ENCODE measurements around the gene MYO1D.
"Not testable (repeated sequence)": the region's sequence is repeated elsewhere in the genome, so short reads cannot be mapped to it uniquely, and the experiment has no call there.

MYO1D gene

DNA sequence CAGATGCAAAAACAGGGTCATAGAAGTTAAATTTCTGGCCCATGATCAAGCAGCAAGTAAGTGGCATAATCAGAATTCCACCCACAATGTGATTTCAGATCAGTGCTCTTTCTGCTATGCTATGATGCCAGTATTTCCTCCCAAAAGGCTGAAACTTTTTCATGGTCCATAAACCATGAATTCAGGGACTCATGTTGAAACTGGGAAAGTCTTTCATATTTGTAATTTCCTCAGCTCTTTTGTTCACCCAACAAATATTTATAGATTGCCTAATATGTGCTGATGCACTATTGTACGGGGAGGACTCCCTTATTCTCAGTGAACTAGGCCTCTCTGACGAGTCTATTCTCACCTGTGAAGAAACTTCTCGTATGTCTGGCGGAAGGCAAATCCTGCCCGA is 156.3 kb downstream of the MYO1D start:
- no peak for DNase-seq

DNA sequence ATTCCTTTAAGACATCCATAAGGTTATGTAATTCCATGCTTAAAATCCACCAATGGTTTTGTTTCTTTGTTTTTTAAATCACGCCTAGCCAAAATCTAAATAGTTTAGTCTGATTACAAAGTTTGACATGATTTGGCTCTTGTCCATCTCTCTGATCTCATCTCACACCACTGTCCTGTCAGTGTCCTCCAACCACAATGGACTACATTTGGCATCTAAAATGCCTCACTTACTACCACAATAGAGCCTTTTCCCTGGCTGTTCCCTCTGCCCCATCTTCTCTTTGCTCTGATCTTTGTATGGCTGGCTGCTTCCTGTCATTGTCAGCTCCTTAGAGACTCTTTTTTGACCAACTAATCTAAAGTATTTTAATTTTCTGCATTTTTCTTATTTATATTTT is 157.2 kb downstream of the MYO1D start:
- DNase-seq, result no peak

DNA sequence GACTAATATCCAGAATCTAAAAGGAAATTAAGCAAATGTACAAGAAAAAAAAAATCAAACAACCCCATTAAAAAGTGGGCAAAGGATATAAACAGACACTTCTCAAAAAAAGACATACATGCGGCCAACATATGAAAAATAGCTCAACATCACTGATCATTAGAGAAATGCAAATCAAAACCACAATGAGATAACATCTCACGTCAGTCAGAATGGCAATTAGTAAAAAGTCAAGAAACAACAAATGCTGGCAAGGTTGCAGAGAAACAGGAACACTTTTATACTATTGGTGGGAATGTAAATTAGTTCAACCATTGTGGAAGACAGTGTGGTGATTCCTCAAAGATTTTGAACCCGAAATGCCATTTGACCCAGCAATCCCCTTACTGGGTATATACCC is 162.0 kb downstream of the MYO1D start:
- not testable (repeated sequence) for DNase-seq

DNA sequence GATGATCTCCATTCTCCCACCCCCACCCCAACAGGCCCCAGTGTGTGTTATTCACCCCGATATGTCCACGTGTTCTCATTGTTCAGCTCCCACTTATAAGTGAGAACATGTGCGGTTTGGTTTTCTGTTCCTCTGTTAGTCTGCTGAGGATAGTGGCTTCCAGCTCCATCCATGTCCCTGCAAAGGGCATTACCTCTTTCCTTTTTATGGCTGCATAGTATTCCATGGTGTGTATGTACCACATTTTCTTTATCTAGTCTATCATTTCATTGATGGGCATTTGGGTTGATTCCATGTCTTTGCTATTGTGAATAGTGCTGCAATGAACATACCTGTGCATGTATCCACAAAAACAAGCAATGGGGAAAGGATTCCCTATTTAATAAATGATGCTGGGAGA is 162.7 kb downstream of the MYO1D start:
- not testable (repeated sequence) for DNase-seq

DNA sequence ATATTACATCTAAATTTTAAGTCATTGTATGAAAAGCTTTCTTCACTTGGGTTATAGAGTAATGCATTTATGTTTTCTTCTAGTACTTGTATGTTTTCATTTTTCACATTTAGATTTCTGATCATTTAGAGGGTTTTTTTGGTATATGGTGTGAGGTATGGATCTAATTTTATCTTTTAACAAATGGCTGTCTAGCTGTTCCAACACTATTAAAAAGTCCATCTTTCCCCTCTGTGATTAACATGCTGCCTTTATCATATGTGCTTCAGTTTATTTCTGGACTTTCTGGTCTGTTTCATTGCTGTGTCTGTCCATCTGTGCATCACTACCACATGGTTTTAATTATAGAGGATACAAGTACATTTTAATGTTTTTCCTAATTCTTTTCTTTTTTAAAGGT is 163.8 kb downstream of the MYO1D start:
- DNase-seq, result no peak

GRCh38 chr17:32709562-32709961 is 167.4 kb downstream of the MYO1D start:
- DNase-seq, result no peak

GRCh38 chr17:32701871-32702270 is 175.1 kb downstream of the MYO1D start:
- DNase-seq, result no peak

DNA sequence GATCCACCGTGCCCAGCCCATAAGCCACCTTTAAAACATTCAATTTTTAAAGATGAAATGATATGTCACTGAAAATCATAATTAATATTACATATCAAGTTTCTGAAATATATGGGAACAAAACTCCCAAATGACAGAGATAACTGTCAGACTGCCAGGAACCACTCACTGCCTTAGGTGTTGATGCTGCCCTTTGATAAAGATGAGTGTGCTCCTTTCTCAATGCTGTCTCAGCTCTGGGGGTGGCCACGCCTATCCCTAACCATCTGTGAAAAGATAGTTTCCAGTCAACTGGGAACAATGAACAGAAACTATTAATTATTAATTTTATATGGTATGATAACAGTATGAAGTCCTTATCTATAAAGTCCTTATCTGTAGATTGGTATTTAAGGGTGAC is 177.7 kb downstream of the MYO1D start:
- DNase-seq, result no peak

- peak; percentile 2 for DNase-seq
Observed at GRCh38 chr17:32697728-32698625, 178.9 kb downstream of the MYO1D start.

GRCh38 chr17:32696426-32696825 is 180.5 kb downstream of the MYO1D start:
- no peak for DNase-seq

DNA sequence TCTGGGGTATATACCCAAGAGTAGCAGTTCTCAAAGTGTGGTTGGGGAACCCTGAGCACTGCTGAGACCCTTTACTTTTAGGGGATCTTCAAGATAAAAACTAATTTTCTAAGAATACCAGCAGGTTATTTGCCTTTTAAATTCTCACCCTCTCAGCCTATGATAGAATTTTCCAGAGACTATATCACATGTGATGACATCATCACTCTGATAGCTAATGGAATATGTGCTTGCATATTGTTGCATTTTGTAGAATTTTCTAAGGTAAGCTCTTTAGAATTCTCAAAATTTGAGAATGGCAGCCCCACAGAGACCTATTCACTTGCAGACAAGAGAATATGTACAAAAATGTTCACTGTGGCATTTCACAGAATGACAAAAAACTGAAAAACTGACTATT is 181.1 kb downstream of the MYO1D start:
- DNase-seq, result no peak

DNA sequence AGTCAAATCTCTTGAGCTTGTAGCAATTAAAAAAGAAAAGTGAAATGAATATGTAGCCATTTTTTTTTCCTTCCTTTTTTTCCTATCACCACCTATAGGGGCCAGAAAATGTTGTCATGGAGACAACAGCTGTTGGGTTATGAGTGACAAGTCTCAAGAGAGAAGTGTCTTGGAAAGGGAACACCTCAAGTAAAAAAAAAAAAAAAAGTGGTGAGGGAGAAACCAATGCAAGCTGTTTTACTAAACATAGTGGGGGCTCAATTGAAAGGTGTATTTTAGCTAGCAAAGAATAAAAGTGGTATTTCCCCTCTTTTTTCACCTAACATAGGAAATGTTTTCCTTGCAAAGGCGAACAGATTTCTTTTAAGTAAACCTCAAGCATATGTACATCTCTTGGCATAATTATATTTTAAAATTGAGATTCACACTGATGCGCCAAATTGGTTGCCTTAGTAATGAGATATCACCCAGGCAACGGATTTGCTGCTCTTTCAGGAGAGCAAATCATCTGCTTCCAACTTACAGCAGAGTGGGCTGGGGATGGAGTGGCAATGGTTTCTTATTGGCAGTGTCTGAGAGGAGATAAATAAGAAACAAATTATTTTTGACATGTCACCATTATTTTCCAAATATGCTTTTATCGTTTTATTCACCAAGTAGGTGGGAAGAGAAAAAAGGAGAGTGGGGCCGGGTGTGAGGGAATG is 183.6 kb downstream of the MYO1D start:
- DNase-seq, result no peak

- DNase-seq, result no peak
Observed at GRCh38 chr17:32692179-32692578, 184.7 kb downstream of the MYO1D start.

GRCh38 chr17:32689348-32689747 is 187.6 kb downstream of the MYO1D start:
- no peak for DNase-seq

DNA sequence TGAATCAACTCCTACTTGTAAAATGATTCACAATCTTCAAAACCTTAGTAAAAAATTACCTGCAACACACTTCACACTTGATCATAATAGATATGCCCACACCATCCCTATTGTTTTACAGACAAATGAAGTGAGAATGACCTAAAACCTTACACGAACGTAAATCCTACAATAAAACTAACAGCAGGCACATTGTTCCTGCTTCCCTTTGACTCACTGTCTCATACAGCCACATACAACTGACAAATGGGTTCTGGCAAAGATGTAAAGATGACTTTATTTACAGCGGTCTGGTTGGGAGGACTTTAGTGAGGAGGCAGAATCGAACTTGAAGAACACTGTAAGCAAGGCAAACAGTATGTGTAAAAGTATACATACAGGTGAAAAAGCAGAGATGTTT is 188.7 kb downstream of the MYO1D start:
- no peak for DNase-seq

DNA sequence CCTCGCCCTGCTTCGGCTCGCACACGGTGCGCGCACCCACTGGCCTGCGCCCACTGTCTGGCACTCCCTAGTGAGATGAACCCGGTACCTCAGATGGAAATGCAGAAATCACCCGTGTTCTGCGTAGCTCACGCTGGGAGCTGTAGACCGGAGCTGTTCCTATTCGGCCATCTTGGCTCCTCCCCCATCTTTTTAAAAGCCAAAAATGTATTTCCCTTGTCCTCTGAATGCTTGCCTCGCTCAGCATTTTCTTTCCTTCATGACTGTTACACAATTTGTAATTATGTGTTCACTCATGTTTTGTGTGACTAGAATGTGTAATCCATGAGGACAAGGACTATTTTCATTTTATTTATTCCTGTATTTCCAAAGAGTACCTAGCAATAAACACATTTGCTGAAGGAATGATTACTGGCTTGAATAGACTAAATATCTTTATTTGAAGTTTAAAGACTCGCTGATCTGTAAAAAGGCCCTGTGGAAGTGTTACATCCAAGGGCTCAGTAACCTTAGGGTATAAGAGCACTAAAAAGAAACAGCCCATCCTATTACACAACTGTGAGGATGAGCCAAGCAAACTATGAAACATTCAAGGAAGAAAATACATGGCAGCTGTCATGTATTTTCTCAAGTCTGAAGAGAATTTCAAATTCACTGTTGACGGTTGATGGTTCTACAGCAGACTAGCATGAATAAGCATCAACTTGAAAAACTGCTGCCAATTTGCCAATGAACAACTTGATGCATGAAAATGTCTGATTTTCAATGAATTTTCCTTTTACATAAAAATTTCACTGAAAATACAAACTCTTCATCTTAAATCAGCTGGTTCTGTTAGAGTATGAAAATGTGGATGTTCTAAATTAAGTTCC is 192.6 kb downstream of the MYO1D start:
- no peak for DNase-seq

DNA sequence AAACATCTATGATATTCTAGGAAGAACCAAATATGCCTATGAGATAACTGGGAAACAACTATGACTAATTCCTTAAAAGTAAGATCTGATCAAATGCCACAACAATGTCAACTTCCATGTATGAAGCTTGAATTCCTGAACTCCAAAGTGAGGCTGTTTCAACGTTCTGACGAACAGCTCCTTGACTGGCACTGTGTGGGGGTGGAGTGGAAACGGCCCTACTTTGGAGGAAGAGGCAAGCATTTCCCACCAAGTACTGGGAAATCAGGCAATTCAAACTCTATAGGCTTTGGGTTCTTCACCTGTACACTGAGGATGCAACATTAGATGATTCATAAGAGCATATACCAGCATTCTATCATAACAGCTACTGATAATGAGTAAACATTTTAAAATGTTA is 203.0 kb downstream of the MYO1D start:
- DNase-seq, result no peak

DNA sequence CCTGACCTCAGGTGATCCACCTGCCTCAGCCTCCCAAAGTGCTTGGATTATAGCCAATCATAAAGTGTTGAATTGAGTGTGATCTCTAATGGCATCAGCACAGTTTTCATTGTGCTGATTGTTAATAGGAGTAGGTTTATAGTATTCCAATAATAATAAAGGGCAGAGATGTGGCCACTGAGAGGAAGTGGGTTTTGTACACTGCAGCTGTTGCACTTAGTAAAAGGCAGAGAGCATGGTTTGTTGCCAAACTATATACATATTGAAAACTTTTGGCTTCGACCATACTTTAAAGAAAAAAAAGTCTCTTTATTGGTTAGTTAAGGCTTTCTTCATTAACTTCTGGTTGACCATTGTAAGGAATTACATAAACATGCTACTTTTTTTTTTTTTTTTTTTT is 204.2 kb downstream of the MYO1D start:
- no peak for DNase-seq

GRCh38 chr17:32671896-32672295 is 205.0 kb downstream of the MYO1D start:
- no peak for DNase-seq

GRCh38 chr17:32664936-32665583 is 211.9 kb downstream of the MYO1D start:
- DNase-seq, result no peak

DNA sequence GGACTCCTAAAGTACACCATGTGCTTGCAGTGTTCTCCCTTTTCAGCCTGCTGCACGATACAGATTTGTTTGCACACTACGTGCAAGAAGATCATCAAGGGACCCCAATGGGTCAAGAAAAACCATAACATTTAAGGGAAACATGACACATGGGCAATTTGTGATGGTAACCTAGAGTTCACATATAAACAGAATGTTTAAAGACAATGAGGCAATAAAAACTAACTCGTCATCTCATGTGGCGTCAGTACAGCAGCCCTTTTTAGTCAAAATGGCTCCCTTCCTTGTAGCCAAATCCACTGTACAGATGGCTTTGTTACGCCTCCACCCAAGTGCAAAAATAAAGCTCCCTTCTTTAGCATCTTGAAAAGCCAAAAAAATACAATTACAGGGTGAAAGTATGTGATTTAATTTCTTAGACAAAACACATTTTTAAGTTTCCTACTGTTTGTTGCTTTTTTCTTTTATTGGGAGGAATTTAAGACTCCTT is 216.4 kb downstream of the MYO1D start:
- DNase-seq, result no peak

DNA sequence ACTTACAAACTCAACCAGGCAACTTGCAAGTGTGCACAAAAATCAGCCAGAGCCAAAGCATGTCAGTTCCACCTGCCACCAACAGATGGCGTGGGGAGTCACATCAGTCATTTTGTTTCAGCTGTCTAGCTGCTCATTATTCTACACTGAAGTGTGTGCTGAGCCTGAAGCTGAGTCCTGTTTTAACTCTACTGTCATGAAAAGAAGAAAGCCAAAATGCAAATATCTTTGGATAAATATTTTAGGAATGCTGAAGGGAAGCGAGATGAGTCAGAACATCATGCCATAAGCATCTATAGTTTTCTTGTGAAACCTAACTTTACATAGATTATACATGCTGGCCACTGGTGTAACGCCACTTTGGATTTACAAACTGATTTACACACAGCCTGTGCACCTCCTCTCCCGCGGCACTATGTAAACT is 217.5 kb downstream of the MYO1D start:
- DNase-seq, result peak; percentile 65
